DMS53 treated with DMSO at 0.1 percent for 48 hours (cell line): ENCODE data around the gene RAX2.
A peak's percentile ranks its signal among the peaks of the same experiment; 100 is the strongest.

Experiments
- DNase-seq: peaks from one replicate; lab custom pipeline; 2025; ENCODE audit not compliant: unreplicated experiment; lab: John Stamatoyannopoulos, UW

RAX2 gene

DNA sequence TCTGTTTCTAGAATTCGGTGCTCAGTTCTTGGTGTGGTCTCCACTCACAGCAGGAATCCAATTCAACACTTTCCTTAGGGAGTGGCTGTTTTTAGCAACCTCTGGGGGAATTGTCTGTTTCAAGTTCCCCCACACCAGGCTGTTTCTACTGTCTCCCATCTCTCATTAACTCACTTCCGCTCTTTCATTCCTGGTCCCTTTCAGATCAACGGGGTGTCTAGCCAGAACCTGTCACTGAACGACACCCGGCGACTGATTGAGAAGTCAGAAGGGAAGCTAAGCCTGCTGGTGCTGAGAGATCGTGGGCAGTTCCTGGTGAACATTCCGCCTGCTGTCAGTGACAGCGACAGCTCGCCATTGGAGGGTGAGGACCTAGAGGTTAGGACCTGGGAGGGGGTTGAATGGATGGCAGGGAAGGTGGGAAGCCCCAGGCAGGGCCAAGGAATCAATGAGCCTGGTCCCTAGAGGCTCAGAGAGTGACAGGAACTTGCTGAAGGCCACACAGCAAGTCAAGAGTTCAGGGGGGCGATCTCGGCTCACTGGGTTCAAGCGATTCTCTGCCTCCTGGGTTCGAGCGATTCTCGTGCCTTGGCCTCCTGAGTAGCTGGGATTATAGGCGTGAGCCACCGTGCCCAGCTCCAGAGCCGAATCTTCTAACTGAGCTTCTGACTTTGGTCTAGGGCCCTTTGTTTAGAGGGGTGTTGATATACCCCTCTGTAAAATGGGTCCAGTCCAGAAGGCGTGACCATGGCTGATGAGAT lies 38.3 kb downstream of the RAX2 start:
- DNase-seq: no peak

DNA sequence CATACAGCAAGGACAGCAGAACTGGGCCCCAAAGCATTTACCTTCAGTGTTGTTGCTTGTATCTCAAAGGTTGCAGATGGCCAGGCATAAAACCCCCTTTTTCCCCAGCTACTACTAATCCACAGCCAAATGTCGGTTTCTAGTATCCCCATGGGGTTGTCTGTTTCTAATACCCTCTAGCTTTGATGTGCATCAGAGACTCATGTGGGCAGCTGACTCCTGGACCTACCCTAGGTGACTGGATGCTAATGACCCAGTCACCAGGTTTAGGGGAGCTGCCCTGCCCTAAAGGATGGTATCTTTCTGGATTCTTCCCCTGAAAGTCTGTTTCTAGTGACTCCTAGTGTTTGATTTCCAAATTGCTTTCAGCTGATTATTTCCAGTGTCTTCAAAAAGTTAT lies 39.9 kb downstream of the RAX2 start:
- DNase-seq: no peak

GRCh38 chr19:3730457-3730958 lies 41.5 kb downstream of the RAX2 start:
- no peak for DNase-seq

DNA sequence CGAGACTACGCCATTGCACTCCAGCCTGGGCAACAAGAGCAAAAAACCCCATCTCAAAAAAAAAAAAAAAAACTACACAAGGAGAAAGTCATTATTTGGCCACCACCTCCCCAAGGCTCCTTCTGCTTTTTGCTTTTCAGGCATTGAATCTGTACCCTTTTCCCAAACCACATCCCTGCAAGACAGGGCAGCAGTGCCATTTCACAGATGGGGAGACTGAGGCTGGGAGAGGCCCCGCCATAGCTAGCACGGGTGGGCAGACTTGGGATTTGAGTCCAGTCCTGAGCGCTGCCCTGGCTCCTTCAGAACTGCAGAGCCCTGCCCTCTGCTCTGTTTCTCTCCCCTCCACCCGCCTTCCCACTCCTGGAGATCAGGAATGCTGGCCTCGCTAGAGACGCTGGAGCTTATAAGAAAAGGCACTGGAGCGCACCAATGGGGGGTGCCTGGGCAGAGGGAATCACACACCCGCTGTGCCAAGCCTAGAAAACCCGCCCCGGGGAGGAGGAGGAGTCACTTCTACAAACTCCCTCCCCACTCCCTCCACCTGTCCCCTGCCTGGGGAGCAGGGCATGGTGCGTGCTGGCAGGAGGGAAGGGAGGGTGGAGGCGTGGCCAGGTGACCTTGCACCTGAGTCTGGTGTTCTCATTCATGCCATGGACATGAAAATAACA lies 46.3 kb downstream of the RAX2 start:
- DNase-seq: no peak

- no peak for DNase-seq
Observed at GRCh38 chr19:3725121-3725520, 46.9 kb downstream of the RAX2 start.

DNA sequence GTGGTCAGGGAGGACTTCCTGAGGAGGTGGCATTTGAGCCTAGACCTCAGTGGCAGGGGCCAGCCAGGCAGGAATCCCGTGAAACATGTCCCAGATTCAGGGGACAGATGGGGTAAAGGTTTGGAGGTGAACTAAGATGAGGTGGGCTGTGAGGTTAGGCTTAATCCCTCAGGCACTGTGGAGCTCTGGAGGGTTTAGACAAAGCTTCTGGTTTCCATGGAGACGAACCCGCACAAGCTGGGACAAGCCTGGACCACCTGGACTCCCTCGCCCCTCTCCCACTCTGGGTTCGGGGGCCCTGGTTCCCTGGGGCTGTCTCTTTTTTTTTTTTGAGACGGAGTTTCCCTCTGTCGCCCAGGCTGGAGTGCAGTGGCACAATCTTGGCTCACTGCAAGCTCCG lies 48.1 kb downstream of the RAX2 start:
- DNase-seq: no peak

GRCh38 chr19:3723110-3723488 lies 48.9 kb downstream of the RAX2 start:
- DNase-seq: no peak

GRCh38 chr19:3722443-3723109 lies 49.5 kb downstream of the RAX2 start:
- no peak for DNase-seq

- no peak for DNase-seq
Observed at GRCh38 chr19:3721887-3722442, 50.1 kb downstream of the RAX2 start.

GRCh38 chr19:3721131-3721886 lies 50.7 kb downstream of the RAX2 start:
- DNase-seq: peak; percentile 83

GRCh38 chr19:3720349-3720917 lies 51.6 kb downstream of the RAX2 start:
- no peak for DNase-seq

DNA sequence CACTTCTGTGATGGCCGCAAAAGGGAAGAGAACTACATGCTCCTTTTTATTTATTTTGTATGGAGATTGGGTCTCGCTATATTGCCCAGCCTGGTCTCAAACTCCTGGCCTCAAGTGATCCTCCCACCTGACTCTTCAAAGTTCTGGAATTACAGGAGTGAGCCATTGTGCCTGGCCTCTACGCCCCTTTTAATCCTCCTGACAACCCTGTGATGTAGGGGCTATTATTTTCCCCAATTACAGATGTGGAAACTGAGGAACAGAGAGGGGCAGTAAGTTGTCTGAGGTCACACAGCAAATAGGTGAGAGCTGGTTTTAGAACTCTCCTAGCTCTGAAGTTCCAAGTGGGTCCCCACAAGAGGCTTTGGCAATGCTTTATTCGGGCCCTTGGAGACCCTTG lies 52.2 kb downstream of the RAX2 start:
- no peak for DNase-seq
